HG03571 (cell line): ENCODE data around the gene SLC28A1.
"Not testable (repeated sequence)": the region's sequence is repeated elsewhere in the genome, so short reads cannot be mapped to it uniquely, and the experiment has no call there.

ENCODE experiments used
- ATAC-seq: cut with Tn5 transposase; IDR thresholded peaks from one replicate; pipeline ENCODE4 v1.9.1; 2021; ENCODE audit not compliant: unreplicated experiment

The SLC28A1 gene

DNA sequence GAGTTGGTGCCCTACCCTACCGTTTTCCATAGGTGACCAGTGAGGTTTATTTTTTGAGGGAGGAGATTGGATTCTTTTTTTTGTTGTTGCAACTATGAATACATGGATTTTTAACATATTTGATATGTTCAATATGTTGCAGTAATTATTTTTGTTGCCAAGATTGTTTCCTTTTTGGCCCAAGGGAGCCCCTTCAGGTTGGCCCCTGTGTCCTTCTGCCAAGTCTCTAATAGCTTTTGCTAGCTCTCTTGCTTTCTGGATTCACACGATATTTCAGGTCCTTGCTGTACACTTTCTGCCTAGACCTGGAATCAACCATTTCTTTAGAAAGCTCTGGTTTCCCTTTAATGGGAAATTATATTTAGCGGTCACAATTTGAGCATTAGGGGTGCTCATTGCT is 22.7 kb upstream of the SLC28A1 start:
- no peak for ATAC-seq

DNA sequence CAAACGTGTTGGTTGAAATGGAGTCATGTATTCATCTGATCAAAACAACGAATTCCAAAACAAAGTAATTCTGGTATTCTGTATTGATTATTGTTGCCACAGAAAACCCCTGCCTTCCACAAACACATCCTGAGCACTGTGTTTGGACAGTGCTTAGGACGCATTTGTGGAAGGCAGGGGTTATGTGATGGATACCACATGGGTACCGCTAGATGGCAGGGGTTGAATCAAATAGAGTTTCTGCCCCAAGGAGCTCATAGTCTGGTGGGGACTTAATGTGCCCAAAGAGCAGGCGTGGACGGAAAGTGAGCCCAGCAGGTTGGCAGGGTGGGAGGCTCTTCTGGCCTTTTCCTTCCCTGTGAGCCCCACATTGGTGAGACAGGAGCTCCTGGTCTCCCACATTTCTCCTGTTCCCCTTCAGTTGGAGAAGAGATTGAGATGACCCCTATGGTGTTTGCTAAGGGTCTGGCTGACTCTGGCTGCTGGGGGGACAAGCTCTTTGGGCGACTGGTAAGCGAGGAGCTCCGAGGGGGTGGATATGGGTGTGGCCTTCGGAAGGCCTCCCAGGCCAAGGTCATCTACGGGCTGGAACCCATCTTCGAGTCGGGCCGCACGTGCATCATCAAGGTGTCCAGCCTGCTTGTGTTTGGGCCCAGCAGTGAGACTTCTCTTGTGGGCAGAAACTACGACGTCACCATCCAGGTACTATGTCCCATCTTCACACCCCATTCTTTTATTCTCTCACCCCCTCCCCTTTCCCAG is 22.1 kb upstream of the SLC28A1 start:
- no peak for ATAC-seq

DNA sequence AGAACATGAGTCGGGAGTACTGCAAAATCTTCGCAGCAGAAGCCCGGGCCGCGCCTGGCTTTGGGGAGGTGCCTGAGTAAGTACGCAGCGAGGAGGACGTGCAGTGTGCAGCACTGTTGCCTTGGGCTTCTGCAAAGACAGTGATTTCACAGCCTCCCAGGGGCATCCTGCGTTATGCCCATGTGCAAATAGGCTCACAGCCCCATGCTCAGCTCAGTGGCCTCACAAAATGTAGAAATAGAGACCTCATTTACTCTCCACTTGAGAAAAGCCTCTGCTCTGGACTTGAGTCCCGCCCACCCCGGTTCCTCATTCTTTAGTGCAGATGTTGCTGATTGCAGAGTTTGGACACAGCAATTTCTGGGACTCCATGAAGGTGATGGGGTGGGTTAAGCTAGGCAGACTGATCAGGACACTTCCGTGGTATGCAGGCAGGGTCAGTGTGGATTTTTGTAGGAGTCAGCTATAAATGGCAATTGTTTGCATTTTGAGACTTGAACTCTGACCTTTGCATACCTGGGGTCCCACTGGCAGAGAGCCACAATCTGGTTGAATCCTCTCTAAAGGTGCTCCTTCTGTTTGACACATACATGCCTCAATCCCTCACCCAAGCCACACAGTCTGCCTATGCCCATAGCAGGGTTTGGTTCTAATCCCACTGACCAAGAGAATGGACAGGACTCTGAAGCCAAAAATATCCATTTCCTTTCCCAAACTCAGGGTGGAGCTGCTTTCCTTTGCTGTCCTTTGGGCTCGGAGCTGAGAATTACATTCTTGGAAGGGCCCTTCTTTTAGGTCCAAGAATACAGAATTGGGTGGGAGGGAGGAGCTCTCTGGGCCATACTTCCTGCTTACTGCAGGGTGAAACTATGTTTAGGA is 20.7 kb upstream of the SLC28A1 start:
- ATAC-seq, result no peak

DNA sequence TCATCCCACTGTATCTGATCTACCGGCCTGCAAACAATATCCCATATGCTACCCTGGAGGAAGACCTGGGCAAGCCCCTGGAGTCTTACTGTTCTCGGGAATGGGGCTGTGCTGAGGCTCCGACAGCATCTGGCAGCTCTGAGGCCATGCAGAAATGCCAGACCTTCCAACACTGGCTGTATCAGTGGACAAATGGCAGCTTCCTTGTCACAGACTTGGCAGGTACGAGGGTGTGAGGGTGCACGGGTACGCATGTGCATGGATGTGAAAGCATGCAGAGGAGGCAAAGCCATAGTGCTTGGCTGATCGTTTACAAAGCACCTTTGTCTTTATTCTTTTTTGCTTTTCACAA is 20.0 kb upstream of the SLC28A1 start:
- no peak for ATAC-seq

DNA sequence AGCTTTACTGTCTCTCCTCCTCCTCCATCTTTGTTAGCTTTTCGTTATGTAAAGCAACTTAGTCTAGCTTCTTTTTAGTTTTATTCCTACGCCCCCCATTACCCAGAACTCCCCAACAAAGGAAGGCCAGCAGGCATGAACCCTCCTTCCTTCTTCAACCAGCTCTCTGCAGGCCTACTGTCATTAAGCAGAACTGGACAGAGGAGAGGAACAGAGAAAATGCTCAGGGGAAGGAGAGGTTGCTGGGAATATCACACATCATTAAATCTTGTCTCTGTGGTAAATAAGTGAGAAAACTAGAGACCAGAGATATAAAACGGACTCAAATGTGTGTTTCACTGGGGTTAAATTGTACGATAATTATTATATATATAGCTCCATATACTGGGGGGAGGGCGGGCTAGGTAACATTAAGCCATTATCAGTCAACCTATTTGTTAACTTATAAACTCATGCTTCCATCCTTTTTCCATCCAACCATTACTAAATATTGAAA is 19.3 kb upstream of the SLC28A1 start:
- ATAC-seq, result no peak

DNA sequence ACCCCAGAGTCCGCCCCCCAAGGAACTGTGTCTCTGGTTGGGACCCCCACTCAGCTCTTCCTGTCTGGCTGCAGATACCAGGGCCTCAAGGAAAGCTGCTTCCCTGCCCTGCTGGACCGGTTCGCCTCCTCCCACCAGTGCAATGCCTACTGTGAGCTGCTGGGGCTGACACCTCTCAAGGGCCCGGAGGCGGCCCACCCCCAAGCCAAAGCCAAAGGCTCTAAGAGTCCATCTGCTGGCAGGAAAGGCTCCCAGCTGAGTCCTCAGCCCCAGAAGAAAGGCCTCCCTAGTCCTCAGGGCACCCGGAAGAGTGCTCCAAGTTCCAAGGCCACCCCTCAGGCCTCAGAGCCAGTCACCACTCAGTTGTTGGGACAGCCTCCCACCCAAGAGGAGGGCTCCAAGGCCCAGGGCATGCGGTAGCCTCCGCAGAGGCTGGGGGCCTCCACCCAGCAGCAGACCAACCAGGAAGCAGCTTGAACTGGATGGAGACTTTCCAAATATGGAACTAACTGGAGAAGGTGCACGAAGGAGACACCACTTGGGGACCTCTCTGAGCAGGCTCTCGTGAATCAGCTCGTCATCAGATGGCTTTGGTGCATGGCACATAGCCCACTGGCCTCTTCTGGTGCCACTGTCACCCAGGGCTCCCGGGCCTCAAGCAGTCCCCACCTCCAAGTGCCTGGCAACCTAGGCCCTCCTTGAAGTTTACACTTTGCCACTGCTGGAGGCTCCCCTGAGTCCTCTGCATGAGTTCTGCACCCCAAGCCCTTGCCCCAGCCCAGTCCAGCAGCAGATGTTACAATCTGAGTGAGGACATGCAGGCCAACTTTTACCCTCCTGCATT is 16.2 kb upstream of the SLC28A1 start:
- ATAC-seq, result no peak

DNA sequence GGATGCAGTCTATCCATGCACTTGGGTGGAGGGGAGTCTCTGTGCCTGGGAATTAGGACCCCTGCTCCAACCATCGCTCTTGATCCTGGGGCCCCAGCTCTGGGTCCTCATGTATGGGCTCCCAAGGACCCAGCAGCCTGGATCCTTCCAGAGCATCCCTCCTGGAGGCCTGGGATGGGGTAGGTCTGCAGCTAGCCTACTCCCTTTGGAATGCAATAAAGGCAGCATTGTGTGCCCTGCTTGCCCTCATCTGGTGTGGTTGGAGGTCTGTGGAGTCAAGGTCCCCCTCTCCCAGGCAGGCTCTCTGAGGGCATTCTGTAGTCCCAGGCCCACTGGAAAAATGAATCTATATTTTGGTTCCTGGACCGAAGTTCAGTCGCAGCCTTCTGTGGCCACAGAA is 15.0 kb upstream of the SLC28A1 start:
- ATAC-seq, result no peak

DNA sequence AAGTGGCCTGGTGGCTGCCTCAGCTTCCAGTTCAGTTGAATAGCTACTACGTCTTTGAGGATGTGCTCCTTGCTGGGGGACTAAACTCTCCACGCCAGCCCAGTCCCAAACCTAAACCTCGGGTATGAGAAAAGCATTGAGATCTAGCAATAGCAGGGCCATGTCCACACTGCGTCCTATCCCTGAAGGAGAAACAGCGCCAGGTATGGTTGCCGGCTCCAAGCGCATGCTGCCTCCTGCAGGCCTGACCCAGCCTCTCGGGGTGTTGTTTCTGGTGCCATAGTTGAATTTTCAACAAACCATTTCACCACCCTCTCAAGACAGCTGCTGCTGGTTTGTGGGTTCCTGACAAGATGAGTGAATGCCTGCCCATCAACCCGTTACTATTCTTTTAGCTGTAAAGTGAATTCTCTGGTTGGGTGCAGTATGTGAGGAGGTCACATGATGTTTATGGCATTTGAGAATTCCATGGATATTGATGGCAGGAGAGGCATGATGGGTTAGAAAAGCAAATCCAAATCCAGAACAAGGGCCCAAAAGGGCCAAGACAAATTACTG is 13.0 kb upstream of the SLC28A1 start:
- ATAC-seq, result no peak

DNA sequence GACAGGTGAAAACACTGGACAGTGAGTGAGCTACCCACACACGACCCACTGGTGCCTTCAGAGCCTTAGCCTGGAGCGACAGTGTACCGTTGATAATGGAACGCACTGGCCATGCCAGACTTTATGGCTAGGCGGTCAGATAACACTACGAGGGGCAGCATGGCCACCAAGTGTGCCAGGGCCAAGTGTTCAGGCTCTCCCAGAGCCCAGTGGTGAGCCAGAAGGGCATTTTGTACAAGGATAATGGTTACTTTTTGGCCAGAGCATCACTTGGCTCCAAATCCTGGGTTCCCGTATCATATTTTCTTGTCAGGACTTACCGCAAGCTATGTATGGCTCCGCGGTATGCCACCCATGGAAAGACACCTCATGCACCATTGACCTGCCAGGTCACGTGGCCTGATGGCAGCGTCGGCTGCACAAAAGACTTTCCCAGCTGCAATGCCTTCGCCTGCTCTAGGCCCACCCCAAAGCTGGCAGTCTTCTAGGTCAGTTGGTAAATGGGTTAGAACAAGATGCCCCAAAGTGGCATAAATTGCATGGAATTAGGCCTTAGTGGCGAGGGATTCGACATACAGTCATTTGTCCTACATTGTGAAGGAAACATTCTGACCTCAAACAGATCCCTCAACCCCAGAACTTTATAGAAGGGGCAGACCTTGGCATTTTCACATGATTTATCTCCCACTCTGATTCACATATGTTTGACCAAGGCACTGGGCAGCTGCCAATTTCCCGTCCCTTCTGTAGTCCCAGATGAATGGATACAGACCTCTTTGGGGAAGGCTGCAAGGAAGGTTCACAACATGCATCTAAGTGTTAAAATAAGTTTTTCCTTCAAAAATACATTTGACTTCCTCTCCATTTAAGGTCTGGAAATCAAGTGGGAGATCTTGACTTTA is 12.2 kb upstream of the SLC28A1 start:
- ATAC-seq, result no peak

DNA sequence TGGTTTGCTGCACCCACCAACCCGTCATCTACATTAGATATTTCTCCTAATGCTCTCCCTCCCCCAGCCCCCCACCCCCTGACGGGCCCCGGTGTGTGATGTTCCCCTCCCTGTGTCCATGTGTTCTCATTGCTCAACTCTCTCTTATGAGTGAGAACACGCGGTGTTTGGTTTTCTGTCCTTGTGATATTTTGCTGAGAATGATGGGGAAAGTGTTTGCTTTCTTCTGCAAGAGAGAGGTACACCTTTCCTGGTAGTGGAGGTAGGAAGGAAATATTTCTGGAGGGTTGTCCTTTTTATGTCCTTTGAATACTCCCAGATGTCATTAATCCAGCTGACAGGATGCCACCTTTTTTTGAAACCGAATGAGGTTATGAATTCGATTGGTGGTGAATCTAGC is 10.5 kb upstream of the SLC28A1 start:
- no peak for ATAC-seq

DNA sequence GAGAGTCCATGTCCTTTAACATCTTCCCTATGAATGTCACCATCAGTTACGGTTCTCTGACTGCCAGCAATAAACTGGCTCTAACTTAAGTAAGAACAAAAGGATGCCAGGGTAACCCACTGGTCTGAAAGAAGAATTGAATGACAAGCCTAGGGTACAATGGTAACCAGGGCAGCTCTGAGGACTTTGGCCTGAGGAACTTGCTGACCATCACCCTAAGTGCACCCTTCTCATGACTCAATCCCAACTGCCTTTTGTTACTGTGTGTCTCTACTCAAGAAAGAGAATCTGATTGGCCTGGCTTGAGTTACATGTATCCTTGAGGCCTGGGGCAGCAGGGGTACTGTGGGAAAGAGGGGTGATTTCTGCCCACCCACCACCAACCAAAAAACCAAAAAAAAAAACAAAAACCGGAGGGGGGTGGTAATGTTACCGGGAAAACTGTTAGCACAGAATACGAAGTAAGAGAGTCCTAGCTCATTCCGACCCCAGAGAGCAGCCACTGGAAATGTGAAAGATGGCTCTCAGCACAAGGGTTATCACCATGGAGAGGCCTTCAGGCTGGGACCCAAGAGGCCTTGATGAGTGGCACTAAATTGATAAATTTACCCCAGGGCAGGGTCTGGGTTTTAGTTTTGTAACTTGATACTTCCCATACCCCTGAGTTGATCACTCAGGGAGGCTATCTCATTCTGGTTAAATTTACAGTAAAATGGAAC is 9.3 kb upstream of the SLC28A1 start:
- ATAC-seq, result no peak

DNA sequence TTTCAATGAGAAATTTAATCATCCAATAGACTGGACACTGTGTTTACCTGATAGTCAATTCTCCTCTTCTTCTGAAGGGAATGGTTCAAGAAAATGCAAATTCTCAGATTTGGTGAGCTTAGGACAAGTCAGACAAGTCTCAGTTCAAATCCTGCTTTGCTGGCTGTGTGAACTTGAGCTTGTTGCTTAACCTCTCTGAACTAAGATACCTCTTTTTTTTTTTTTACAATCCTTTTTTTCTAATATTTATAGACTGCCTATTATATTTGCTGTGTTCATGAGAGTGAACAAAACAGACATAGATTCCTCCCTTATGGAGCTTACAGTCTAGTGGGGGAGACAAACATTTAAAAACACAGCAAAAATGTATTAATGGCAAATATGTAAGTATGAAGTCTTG is 8.2 kb upstream of the SLC28A1 start:
- no peak for ATAC-seq

DNA sequence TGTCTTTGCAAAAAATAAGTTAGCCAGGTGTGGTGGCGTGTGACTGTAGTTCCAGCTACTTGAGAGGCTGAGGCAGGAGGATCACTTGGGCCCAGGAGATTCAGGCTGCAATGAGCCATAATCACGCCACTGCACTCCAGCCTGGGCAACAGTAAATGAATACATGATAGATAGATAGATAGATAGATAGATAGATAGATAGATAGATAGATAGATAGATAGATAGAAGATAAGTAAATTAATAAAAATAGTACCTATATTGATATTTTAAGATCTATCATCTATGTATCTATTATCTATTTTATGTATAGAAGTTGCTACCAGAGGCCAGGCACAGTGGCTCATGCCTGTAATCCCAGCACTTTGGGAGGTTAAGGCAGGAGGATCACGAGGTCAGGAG is 6.8 kb upstream of the SLC28A1 start:
- ATAC-seq, result not testable (repeated sequence)

DNA sequence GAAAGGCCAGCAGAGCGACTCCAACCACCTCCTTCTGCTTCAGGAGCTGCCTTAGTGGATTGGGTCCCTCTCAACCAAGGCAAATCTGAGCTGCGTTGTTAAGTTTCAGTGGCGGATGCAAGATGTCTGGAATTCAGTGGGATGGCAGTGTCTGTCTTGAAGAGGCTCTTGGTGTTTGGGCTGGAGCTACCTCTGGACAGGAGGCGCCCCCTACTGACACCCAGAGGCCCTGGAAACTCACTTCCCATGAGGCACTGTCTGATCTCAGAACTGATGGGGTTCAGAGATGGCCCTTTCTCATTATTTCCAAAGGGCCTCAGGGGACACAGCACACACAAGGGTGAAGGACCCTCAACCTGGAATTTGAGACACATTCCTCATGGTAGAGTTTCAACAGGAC is 6.0 kb upstream of the SLC28A1 start:
- no peak for ATAC-seq

DNA sequence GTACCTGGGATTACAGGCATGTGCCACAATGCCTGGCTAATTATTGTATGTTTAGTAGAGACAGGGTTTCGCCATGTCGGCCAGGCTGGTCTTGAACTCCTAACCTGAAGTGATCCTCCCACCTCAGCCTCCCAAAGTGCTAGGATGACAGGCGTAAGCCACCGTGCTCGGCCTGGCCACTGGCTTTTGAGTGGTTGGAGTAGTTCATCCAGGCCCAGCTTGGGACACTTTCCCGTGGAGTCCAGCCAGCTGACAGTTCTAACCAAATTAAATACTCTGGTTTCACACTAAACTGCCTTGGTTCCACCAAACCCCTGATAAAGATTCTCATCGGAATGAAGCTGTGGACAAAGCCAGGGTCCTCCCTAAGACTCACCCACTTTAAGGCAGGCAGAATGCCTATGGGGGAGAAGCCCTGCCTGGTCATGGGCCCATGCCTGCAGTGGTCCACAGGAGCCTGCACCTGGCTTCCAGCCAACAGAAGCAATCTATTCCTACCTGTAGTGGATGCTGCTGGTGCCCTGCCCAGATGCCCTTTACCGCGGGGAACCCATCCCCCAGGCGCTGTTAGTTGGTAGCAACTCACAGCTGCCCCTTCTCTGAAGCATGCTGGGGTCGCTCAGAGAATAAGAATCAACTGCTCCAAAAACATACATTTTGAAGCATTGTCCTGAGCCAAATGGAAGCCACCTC is 5.2 kb upstream of the SLC28A1 start:
- ATAC-seq, result no peak

DNA sequence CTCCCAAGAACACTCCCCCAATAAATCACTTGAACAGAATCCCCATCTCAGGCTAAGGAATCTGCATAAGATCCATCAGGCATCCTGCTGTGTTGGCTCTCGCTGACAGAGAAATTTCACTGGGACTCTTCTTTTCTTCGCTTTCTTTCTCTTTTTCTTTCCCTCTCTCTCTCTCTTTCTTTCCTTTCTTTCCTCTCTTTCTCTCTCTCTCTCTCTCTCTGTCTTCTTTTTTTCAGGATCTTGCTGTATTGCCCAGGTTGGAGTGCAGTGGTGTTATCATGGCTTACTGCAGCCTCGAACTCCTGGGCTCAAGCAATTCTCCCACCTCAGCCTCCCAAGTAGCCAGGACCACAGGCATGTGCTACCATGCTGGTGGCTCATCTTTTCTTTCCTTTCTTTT is 4.5 kb upstream of the SLC28A1 start:
- no peak for ATAC-seq

DNA sequence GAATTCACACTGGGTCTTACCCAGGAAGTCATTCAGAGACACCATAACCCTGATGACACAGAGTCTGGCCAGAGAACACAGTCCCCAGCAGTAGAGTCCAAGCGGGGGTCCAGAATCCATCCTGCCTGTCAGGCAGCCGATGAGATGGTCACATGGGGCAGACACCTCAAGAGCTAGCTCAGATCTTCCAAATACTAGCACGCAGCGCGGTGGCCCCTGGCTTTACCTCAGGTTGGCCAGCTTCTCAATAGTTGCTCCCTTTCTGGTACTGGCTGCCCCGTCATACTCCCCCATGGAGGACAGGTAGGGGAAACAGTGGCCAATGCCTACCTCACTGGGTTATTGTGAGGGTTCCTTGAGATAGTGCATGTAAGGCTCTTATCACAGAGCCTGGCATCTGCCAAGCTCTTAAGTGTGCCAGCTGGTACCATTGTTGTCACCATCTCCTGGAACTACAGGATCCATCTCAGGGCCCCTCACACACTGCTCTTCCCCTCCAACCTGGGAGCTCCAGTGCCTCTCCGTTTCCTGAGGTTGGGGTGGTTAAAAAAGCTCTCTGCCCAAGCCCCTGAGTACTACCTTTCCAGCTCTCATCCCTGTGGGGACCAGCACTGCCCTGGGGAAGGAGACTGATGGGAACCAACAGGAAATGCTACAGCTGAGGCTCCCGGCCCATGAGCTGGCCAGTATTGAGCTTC is 3.5 kb upstream of the SLC28A1 start:
- no peak for ATAC-seq

DNA sequence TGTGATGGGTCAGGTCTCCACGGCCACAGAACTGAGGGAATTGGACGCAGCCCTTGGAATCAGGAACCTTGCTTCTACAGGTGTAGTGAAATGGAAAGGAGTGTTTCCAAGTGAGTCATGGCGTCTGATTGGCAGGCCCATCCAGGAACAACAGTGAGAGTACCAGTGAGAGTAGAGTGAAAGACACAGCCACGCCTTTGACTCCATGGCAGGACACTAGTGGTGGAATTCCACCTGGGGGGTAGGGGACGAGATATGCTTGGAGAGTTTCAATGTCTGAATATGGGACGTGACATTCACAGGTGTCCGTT is 3.0 kb upstream of the SLC28A1 start:
- ATAC-seq, result no peak
